HG02970 (cell line): ENCODE measurements around the gene SPECC1.
"Not testable (repeated sequence)": the region's sequence is repeated elsewhere in the genome, so short reads cannot be mapped to it uniquely, and the experiment has no call there.

Experiments
- ATAC-seq: cut with Tn5 transposase; IDR thresholded peaks from one replicate; pipeline ENCODE4 v1.9.1; 2021; ENCODE audit warnings: mild to moderate bottlenecking, moderate library complexity, moderate number of reproducible peaks; ENCODE audit not compliant: unreplicated experiment, low FRiP score

SPECC1 gene, protein sequence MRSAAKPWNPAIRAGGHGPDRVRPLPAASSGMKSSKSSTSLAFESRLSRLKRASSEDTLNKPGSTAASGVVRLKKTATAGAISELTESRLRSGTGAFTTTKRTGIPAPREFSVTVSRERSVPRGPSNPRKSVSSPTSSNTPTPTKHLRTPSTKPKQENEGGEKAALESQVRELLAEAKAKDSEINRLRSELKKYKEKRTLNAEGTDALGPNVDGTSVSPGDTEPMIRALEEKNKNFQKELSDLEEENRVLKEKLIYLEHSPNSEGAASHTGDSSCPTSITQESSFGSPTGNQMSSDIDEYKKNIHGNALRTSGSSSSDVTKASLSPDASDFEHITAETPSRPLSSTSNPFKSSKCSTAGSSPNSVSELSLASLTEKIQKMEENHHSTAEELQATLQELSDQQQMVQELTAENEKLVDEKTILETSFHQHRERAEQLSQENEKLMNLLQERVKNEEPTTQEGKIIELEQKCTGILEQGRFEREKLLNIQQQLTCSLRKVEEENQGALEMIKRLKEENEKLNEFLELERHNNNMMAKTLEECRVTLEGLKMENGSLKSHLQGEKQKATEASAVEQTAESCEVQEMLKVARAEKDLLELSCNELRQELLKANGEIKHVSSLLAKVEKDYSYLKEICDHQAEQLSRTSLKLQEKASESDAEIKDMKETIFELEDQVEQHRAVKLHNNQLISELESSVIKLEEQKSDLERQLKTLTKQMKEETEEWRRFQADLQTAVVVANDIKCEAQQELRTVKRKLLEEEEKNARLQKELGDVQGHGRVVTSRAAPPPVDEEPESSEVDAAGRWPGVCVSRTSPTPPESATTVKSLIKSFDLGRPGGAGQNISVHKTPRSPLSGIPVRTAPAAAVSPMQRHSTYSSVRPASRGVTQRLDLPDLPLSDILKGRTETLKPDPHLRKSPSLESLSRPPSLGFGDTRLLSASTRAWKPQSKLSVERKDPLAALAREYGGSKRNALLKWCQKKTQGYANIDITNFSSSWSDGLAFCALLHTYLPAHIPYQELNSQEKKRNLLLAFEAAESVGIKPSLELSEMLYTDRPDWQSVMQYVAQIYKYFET

DNA sequence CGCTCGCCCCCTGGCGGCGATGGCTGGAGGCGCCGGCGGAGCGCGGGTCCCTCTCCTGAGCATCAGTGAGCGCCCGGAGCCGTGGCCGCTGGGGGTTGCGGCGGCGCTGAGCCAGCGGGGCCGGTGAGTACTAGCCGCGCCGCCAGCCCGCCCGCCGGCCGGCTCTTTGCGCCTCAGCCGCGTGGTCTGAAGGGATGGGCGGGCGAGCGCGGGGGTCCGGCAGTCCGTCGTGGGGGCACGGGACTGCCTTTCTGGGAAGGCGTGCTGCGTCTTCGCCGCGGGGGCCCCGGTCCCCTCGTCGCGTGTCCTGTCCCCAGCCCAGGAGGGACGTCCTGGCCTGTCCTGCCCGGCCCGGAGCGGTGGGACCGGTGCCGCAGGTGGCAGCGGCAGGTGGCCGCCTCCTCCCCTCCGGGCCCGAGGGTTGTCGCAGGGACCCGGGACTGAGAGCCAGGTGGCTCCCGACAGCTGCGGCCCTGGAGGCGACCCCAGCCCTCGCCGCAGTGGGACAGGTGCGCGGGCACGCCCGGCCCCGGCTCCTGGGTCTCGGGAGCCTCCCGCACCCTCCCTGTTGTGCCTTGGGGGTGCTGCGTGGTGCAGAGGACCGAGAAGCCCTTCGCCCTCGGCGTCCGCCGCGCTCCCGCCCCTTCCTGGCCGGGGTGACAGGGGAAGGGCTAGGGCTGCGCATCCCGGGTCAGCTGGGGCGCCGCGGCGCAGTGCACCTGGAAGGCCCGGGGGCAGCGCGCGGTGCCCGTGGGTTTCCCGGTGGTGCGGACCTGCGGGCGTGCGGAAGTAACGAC is at the start of gene SPECC1:
Gene SPECC1 (plus strand): TSS at position 58 of the 797 bp plus-strand sequence. CDS start 87,293 bp downstream, outside the sequence.
- ATAC-seq = peak; percentile 93

DNA sequence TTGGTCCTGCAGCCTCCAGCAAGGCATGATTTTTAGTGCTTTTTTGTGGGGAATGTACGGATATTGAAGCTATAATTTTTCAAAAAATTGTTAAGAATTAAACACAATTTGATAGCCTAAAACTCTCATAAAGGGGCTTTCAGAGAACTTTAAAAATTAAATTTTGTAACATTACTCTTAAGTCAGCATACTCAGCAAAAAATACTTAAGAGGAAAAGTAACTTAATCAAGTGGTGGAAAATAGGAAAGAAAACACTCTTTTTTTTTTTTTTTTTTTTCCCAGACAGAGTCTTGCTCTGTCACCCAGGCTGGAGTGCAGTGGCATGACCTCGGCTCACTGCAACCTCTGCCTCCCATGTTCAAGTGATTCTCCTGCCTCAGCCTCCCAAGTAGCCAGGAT is 46.2 kb upstream of the SPECC1 start:
- not testable (repeated sequence) for ATAC-seq

DNA sequence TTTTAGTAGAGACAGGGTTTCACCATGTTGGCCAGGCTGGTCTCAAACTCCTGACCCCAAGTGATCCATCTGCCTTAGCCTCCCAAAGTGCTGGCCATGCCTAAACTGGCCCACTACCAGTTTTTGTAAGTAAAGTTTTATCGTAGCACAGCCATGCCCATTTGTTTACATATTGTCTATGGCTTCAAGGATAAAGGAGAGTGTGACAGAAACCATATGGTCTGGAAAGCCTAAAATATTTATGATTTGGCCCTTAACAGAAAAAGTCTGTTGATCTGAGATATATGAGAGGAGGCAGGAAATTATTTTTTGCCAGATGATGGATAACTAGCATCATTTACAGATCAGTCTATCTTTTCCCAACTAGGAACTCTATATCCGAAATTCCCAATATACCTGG is 36.0 kb upstream of the SPECC1 start:
- ATAC-seq = no peak

DNA sequence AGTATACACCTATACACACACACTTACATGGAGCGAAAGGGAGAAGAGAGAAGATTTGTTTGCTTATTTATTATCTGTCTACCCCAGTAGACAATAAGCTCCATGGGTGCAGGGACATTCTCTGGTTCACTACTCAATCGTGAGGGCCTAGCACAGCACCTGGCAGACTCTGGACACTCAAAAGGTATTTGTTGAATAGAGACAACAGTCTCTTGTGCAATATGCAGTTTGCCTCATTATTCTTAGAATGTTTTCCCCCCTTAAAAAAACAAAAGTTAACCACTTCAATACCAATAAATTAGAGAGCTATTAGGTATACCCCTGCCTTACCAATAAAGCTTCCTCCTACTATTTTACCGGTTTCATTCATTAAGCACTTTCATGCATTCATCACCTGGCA is 33.6 kb upstream of the SPECC1 start:
- no peak for ATAC-seq

DNA sequence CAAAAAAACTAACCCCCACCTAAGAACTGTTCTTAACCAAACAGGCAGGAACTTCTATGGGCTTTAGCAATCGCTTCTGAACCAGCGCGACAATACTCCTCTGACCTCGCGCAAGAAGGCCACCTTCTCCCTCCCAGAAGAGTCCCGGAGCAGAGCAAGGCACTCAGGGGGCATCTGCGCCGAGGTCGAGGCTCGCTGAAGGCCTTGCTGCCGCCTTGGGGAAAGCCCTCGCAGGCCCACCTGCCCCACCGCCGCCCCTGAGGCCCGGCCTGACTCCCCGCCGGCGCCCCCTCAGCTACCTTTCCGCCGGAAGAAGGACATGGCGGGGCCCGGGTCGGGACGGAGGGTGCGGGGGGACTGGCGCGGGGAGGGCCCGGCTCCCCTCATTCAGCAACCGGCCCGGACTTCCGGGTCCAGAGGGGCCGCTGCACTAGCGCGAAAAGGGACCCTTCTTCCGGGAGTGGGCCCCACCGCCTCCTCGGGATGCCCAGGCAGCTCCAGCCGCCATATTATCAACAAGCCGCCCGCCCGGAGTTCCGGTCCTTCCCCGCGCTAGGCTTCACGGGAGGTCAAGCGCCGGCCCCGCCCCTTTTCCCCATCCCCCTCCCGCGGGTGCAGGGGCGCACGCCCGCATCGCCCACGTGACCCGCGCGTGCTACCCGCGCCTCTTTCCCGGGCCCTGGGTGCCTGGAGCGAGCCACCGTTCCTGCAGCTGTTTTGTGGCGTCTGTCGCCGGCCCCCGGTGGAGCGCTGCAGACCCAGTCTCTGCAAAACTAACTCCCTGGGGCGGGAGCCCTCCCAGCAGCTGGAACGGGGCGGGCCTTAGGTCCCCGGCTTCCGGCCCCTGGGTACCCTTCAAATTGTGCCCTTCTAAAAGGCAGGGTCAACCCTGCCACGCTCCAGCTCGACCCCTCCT is 31.6 kb upstream of the SPECC1 start, which contains the start of gene AKAP10:
Gene AKAP10 (minus strand): TSS at position 536 of the 916 bp plus-strand sequence. CDS start 149 bp downstream, at position 387.
- peak; percentile 82 for ATAC-seq

DNA sequence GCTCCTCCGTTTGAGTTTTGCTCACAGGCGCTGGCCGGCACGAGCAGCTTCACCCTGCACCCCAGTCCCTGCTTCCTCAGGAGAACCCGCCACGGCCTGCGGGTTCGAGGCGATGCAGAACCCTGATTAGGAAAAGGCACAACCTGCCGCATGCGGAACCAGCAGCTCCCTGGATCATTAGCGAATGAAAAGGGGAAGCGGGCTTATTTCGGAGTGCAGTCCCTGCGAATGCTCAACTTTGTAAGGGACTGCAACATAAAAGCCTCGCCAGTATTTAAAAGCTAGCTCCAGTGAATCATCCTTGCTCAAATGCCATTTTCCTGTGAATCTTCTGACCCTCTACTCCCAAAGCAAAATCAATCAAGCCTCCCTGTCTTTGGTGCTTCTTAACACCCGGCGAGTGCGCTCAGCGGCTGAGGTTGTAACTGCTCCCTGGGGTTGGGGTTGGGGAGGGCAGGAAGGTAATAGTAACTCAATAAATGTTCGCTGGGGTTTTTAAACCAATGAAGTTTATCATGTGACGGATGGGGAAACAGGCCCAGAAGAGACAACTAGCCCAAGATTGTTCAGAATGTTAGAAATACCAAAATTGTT is 30.9 kb upstream of the SPECC1 start:
- ATAC-seq = no peak

DNA sequence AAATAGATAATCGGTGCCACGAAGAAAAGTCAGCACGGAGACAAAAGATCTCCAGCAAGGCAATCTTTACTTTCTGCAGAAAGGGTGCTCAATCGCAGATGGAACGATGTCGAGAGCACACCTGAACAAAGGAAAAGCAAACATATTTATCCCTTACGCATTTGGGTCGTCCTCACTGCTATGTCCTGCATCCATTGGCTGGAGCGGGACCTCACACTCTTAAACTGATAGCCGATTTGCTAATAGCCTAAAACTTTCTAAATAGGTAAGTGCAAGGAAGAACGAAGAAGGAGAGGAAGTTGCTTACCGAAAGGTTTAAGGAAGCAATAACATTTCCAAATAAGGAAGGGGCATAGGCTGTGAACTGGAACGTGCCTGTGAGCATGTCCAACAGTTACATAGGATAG is 30.4 kb upstream of the SPECC1 start:
- no peak for ATAC-seq

DNA sequence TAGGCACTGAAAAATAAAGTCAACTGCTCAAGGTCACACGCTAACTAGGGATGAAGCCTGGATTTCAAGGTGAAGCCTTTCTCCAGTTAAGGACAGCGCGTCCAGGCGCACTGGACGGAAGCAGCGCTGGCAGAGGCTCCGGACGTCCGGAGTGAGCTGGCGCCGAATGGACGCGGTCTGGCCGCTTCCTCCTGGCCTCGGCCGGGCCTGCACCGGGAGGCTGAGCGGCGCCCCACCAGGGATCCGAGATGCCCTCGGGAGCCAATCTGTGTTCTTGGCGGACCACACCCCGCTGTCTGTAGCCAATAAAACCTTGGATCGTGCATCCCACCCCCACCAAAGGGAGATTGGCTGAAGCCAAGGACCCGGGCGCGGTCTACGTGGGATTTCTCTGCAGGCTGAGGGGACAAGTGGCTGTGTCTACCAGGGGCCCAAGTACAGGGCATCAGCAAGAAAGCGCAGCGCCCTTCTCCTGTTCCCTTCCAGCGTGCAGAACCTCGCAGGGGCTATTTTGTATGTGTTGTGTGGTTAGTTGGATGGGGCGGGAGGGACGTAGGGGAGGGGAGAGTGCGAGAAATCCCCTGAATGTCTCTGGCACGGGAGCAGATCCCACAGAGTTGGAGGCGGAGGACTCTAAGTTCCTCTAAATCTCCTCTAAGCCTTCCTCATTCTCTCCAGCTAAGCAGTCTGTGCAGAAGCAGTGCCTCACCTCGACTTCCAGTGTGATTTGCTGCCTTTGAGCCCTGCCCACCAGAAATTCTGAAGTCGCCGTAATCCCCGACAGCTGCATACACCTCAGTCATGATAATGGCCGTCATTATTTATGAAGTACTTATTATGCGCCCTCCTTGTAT is 29.0 kb upstream of the SPECC1 start:
- no peak for ATAC-seq

DNA sequence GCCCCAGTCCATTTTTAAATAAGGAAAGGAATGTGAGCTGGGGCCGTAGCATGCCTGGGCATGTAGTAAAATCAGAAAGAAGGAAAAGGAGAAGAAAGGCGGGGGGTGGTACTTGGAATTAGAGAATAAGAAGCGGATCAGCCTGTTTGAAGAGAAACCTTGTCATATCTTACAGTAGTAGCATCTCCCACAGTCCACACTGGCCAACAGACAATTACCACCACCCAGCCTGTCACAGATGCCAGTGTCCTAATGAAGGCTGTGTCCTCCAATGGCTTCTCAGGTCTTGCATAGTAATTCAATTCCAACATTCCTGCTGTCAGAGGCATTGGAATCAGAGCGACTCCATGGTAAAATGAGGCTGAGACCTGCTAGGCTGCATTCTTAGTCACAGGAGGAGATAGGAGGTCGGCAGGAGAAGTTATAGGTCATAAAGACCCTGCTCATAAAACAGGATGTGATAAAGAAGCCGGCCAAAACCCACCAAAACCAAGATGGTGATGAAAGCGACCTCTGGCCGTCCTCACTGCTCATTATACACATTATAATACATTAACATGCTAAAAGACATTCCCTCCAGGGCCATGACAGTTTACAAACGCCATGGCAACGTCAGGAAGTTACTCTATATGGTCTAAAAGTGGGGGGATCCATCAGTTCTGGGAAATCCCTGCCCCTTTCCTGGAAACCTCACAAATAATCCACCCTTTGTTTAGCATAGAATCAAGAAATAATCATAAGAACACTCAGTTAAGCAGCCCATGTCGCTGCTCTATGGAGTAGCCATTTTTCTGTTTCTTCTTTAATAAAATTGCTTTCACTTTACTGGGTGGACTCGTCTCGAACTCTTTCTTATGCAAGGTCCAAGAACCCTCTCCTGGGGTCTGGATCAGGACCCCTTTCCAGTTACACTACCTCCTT is 22.0 kb upstream of the SPECC1 start:
- no peak for ATAC-seq

DNA sequence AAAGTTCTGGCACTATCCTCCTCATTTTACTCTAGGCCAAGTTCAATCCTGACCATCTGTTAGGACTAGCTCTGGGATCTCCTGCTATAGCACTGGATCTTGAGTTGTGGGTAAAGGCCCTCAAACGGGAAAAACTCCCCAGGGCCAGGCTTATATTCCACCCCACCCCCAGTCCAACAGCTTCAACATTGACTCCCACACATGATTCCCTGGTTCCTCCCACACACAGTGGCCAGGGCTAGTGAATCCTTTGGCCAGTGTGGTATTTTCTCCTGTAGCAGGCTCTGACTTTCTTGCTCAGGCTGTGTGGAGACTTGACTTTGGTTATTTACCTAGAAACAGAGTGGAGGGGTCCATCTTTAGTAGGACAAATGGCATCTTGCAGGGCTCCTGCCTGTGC is 21.3 kb upstream of the SPECC1 start:
- ATAC-seq = no peak

DNA sequence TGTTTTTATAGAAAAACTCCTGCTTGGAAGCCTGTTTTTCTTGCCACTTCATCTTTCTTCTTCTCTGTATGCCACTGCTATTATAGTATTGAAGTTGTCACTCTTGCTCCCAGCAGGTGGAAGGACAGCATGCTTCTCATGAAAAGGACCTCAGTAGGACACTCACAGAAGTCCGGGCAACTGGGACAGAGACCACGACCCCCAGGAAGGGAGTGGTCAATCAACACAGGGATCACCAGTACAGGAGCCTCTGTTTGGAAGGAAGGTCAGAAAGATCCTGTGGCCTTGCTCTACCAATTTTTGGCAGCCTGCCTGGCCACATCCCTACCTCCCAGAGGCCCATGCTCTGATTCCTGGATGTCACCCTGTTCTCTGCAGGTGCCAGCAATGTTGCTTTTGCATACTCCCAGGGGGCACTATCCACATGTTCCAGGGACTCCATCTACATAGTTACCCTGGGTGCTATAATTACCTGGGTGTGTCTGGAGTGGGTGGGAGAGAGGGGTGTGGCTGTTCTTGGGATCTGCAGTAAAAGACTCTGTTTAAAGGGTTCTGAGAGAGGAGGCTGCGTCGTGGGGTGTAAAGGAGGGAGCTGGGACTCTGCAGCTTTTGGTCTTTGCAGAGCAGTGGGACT is 17.8 kb upstream of the SPECC1 start:
- ATAC-seq = no peak

DNA sequence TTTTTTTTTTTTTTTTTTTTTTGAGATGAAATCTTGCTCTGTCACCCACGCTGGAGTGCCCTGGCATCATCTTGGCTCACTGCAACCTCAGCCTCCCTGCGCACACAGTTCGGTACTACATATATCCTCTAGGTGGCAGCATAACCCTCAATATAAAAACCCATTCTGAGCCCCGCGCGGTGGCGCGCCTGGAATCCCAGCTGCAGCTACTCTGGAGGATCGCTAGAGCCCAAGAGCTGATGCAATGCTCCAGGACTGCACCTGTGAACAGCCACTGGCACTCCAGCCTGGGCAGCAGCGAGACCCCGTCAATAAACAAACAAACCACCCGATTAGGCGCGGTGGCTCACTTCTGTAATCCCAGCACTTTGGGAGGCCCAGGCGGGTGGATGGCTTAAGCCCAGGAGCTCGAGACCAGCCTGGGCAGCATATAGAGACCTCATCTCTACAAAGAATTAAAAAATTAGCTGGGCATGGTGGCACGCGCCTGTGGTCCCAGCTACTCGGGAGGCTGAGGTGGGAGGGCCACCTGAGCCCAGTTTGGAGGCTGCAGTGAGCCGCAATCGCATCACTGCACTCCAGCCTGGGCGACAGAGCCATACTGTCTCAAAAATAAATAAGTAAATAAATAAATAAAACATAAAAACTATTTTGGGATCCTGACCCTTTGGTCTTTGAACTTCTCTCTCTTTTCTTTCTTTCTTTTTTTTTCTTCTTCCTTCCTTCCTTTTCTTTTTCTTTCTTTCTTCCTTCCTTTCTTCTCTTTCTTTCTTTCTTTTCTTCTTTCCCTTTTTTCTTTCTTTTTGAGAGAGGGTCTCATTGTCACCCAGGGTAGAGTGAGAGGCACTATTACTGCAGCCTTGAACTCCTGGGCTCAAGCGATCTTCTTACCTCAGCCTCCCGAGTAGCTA is 16.1 kb upstream of the SPECC1 start:
- ATAC-seq = peak; percentile 64

DNA sequence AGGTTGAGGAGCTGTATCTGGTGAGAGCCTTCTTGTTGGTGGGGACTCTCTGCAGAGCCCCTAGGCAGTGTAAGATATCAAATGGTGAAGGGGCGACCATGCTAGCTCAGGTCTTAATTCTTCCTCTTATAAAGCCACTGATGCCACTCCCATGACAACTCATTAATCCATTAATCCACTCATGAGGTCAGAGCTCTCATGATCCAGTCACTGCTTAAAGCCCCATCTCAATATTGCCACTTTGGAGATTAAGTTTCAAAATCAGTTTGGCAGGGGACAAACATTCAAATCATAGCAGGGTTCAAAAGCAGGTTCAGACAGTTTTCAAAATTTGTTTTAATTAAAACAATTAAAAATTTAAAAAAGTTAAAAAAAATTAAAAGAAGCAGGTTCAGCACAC is 13.1 kb upstream of the SPECC1 start:
- ATAC-seq = no peak

DNA sequence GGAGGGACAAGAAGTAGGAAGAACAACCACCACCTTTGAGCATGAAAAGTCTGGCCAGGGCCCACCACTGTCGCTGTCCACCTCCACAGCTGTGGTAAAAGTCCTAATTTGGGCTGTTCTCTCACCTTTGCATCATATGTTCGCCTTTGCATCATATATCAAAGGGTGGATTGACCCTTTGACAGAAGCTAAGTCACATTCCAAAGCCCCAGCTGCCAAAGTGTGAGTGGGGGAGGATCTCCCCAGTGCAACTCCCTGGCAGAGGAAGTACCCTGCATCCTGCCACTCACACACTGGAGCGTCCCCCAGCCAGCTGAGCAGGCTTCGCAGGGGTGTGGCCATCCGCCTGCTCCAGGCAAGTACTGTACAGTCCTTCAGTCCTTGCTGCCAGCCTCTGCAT is 12.7 kb upstream of the SPECC1 start:
- ATAC-seq = no peak
